ENCODE data around the gene XG.

GRCh38 chrX:2854918-2855317 is 103.1 kb downstream of the XG start:
- TF ChIP-seq CTCF (IDR thresholded peaks at IDR 0.05; ENCODE audit: control extremely low read depth in 1 of 3, insufficient read depth in 1 of 3, low read depth in 1 of 3, low read length in 3 of 3) = no peak
- TF ChIP-seq SAP30 (IDR thresholded peaks at IDR 0.05; ENCODE audit: insufficient read depth, insufficient replicate concordance, low read length) = no peak
- TF ChIP-seq CHD7 (IDR thresholded peaks at IDR 0.05; ENCODE audit: insufficient replicate concordance, low read length) = no peak
- TF ChIP-seq ATF3 (IDR thresholded peaks at IDR 0.05; ENCODE audit: insufficient read depth, low read depth, low read length) = no peak
- TF ChIP-seq POLR2A (IDR thresholded peaks at IDR 0.05; ENCODE audit: control extremely low read depth in 1 of 2, low read depth in 2 of 2, low read length in 2 of 2) = no peak
- no peak for TF ChIP-seq TAF1 (IDR thresholded peaks at IDR 0.05; ENCODE audit: low read depth, low read length)
- TF ChIP-seq CREB1 (IDR thresholded peaks at IDR 0.05) = no peak
- TF ChIP-seq RAD21 (IDR thresholded peaks at IDR 0.05 in 1 of 2, conservative IDR thresholded peaks at IDR 0.05 in 1 of 2; ENCODE audit: low read depth in 2 of 2, low read length in 2 of 2) = no peak
- TF ChIP-seq RNF2 (IDR thresholded peaks at IDR 0.05; ENCODE audit: borderline replicate concordance, low read depth, low read length, missing control alignments, poor library complexity, severe bottlenecking) = no peak
- no peak for TF ChIP-seq YY1 (IDR thresholded peaks at IDR 0.05; ENCODE audit: low read depth, low read length)
- TF ChIP-seq FOSL1 (IDR thresholded peaks at IDR 0.05; ENCODE audit: insufficient read depth, low read depth, low read length) = no peak
- TF ChIP-seq GABPA (IDR thresholded peaks at IDR 0.05; ENCODE audit: borderline replicate concordance, insufficient read depth, low read length) = no peak
